Fibroblast of lung (primary cell): Measurements from ENCODE around the gene HNRNPAB. TPM values are rescaled to one million over a fixed set of nuclear protein-coding genes. Genes with fewer than 3 reads are reported as not detected.

Experiments used
- DNase-seq, 2 donors: peaks; one replicate each; pipeline versions ENCODE4 v3.0.0 to v3.0.0-alpha.2; 2010; ENCODE audit warnings: low read depth in 2 of 2
- H2AFZ ChIP-seq: 2 replicates; pipeline ENCODE4 v1.5.1; 2012; ENCODE audit warnings: low read length, control low read depth, inconsistent platforms
- H3K27ac ChIP-seq: 2 replicates; pipeline ENCODE4 v1.5.1; 2011; ENCODE audit warnings: low read length, control low read depth; ENCODE audit not compliant: insufficient read depth
- H3K27me3 ChIP-seq: 2 replicates; pipeline ENCODE4 v1.5.1; 2011; ENCODE audit warnings: mild to moderate bottlenecking, low read length; ENCODE audit not compliant: control insufficient read depth, insufficient read depth
- H3K36me3 ChIP-seq: 2 replicates; pipeline ENCODE4 v1.5.1; 2011; ENCODE audit warnings: low read length; ENCODE audit not compliant: control insufficient read depth, insufficient read depth
- H3K4me1 ChIP-seq: 2 replicates; pipeline ENCODE4 v1.5.1; 2011; ENCODE audit warnings: low read length; ENCODE audit not compliant: control insufficient read depth, insufficient read depth; ENCODE audit errors: extremely low read depth
- H3K4me2 ChIP-seq: 2 replicates; pipeline ENCODE4 v1.5.1; 2011; ENCODE audit warnings: low read length, control low read depth; ENCODE audit not compliant: insufficient read depth; ENCODE audit errors: extremely low read depth
- H3K4me3 ChIP-seq, 4 experiments: fragments of 200-600 bp in 1 of 4; sonication (generic) in 1 of 4; replicated peaks in 1 of 4; 2 replicates each; pipeline ENCODE4 v1.5.1; 2011 to 2016; ENCODE audit warnings: low read length in 4 of 4, low read depth in 3 of 4, mild to moderate bottlenecking in 3 of 4, control low read depth in 2 of 4, inconsistent platforms in 1 of 4, mixed read lengths in 1 of 4; ENCODE audit not compliant: insufficient read depth in 1 of 4; ENCODE audit errors: control extremely low read depth in 1 of 4
- H3K79me2 ChIP-seq: 2 replicates; pipeline ENCODE4 v1.5.1; 2012; ENCODE audit warnings: mild to moderate bottlenecking, low read length, inconsistent platforms; ENCODE audit not compliant: control insufficient read depth, insufficient read depth
- H3K9ac ChIP-seq: 2 replicates; pipeline ENCODE4 v1.5.1; 2011; ENCODE audit warnings: mild to moderate bottlenecking, low read length, control low read depth; ENCODE audit not compliant: insufficient read depth
- H3K9me3 ChIP-seq: 2 replicates; pipeline ENCODE4 v1.5.1; 2012; ENCODE audit warnings: low read depth, low read length; ENCODE audit not compliant: control insufficient read depth, insufficient read depth
- H4K20me1 ChIP-seq: 2 replicates; pipeline ENCODE4 v1.5.1; 2011; ENCODE audit warnings: low read length; ENCODE audit not compliant: control insufficient read depth, insufficient read depth; ENCODE audit errors: extremely low read depth
- CTCF ChIP-seq, 2 donors: IDR thresholded peaks in 1 of 2; conservative IDR thresholded peaks in 1 of 2; 1 replicate in 1 of 2; 2 replicates in 1 of 2; pipeline ENCODE4 v1.5.1; 2011 to 2012; ENCODE audit warnings: low read length in 2 of 2, control low read depth in 1 of 2, inconsistent platforms in 1 of 2, low read depth in 1 of 2, mild to moderate bottlenecking in 1 of 2
- EZH2 ChIP-seq: IDR thresholded peaks from 2 replicates; pipeline ENCODE4 v1.5.1; 2012; ENCODE audit warnings: low read length, control low read depth, mild to moderate bottlenecking; ENCODE audit errors: missing control alignments
- polyA plus RNA-seq, 2 donors: library from polyadenylated mRNA; depleted of rRNA in 1 of 2; stranded (reverse) in 1 of 2; unstranded in 1 of 2; fragments of >200 nt; gene quantifications; 2 replicates each; pipeline ENCODE4 v1.2.1, GENCODE V29; 2011 to 2012; ENCODE audit warnings: missing spikeins in 1 of 2
- total RNA-seq: library from RNA; depleted of rRNA; stranded (reverse); fragments of >200 nt; gene quantifications from 2 replicates; pipeline ENCODE4 v1.2.1, GENCODE V29; 2014

HNRNPAB gene
- total and polyA plus RNA-seq, 2 donors (not counting 1 experiment from before 2014, with no cell fraction given): 23.1 to 106 TPM

GRCh38 chr5:178162481-178162880 is 41.9 kb upstream of the HNRNPAB start:
- Histone ChIP-seq H3K79me2 (no peaks in the 10 kb centered on the region), H3K27ac (no peak overlapping the region), H3K27me3 (peaks cover 5% of the 10 kb centered on the region), H3K9me3 (no peaks in the 10 kb centered on the region), H3K4me2 (no peak overlapping the region), H3K4me1 (no peaks in the 10 kb centered on the region), H3K4me3 (no peak overlapping the region), H4K20me1 (no peaks in the 10 kb centered on the region), H2AFZ (no peak overlapping the region), H3K36me3 (no peaks in the 10 kb centered on the region), H3K9ac (no peak overlapping the region)
- TF ChIP-seq EZH2 (no peak), CTCF (conservative IDR thresholded peaks at IDR 0.05 in 1 of 2, IDR thresholded peaks at IDR 0.05 in 1 of 2; ENCODE audit: low read depth in 1 of 2, low read length in 2 of 2) (no peak)
- no peak for DNase-seq

GRCh38 chr5:178163772-178164735 is 40.3 kb upstream of the HNRNPAB start:
- no peaks in the 10 kb centered on the region for H3K9me3 ChIP-seq
- H2AFZ ChIP-seq: peak overlapping the region; percentile 47
- H3K4me3 ChIP-seq: peak overlapping the region in 1 of 4 experiments; percentile 27
- no peaks in the 10 kb centered on the region for H3K79me2 ChIP-seq
- no peaks in the 10 kb centered on the region for H3K36me3 ChIP-seq
- H3K4me1 ChIP-seq: no peaks in the 10 kb centered on the region
- H3K4me2 ChIP-seq: peak overlapping the region; percentile 26
- no peaks in the 10 kb centered on the region for H4K20me1 ChIP-seq
- H3K27ac ChIP-seq: no peak overlapping the region
- TF ChIP-seq CTCF (conservative IDR thresholded peaks at IDR 0.05 in 1 of 2, IDR thresholded peaks at IDR 0.05 in 1 of 2; ENCODE audit: low read depth in 1 of 2, low read length in 2 of 2) (peak; percentile 99), EZH2 (no peak)
- peak; percentile 43 to 61 for DNase-seq
- H3K27me3 ChIP-seq: peaks cover 5% of the 10 kb centered on the region
- H3K9ac ChIP-seq: no peak overlapping the region

- peak overlapping the region; percentile 25 for H3K4me2 ChIP-seq
- H3K27ac ChIP-seq: no peak overlapping the region
- no peaks in the 10 kb centered on the region for H3K4me1 ChIP-seq
- H3K36me3 ChIP-seq: no peaks in the 10 kb centered on the region
- DNase-seq: no peak
- no peak overlapping the region for H2AFZ ChIP-seq
- H4K20me1 ChIP-seq: no peaks in the 10 kb centered on the region
- H3K4me3 ChIP-seq: no peak overlapping the region
- no peaks in the 10 kb centered on the region for H3K9me3 ChIP-seq
- H3K9ac ChIP-seq: no peak overlapping the region
- no peaks in the 10 kb centered on the region for H3K79me2 ChIP-seq
- H3K27me3 ChIP-seq: peaks cover 5% of the 10 kb centered on the region
- TF ChIP-seq EZH2: no peak
- no peak for TF ChIP-seq CTCF (conservative IDR thresholded peaks at IDR 0.05 in 1 of 2, IDR thresholded peaks at IDR 0.05 in 1 of 2; ENCODE audit: low read depth in 1 of 2, low read length in 2 of 2)
These were observed 38.8 kb upstream of the HNRNPAB start for GRCh38 chr5:178165581-178165980.
